Parathyroid adenoma (tissue), 2 donors: ENCODE measurements around the gene TMIE.

Source experiments
- H2AFZ ChIP-seq: fragments of 300-600 bp; sonication (generic); one replicate; pipeline ENCODE4 v1.7.0; 2017; ENCODE audit warnings: antibody characterized with exemption, mild to moderate bottlenecking
- H3K27ac ChIP-seq: fragments of 300-600 bp; sonication (generic); one replicate; pipeline ENCODE4 v1.7.0; 2017
- H3K27me3 ChIP-seq: fragments of 300-600 bp; sonication (generic); one replicate; pipeline ENCODE4 v1.7.0; 2017; ENCODE audit warnings: low read length; ENCODE audit not compliant: control insufficient read depth, insufficient read depth
- H3K36me3 ChIP-seq: fragments of 300-600 bp; sonication (generic); one replicate; pipeline ENCODE4 v1.7.0; 2017; ENCODE audit warnings: low read length; ENCODE audit not compliant: control insufficient read depth, insufficient read depth
- H3K4me1 ChIP-seq: fragments of 300-600 bp; sonication (generic); one replicate; pipeline ENCODE4 v1.7.0; 2017; ENCODE audit warnings: control low read depth
- H3K4me2 ChIP-seq: fragments of 300-600 bp; sonication (generic); one replicate; pipeline ENCODE4 v1.7.0; 2017; ENCODE audit warnings: low read length
- H3K4me3 ChIP-seq: fragments of 300-600 bp; sonication (generic); one replicate; pipeline ENCODE4 v1.7.0; 2017; ENCODE audit warnings: low read depth, low read length
- H3K79me2 ChIP-seq: fragments of 300-600 bp; sonication (generic); one replicate; pipeline ENCODE4 v1.7.0; 2017; ENCODE audit warnings: control low read depth
- H3K9ac ChIP-seq: fragments of 300-600 bp; sonication (generic); one replicate; pipeline ENCODE4 v1.7.0; 2017; ENCODE audit warnings: mild to moderate bottlenecking
- H3K9me3 ChIP-seq: fragments of 300-600 bp; sonication (generic); one replicate; pipeline ENCODE4 v1.7.0; 2017; ENCODE audit warnings: low read length; ENCODE audit not compliant: control insufficient read depth
- CTCF ChIP-seq: fragments of 300-600 bp; sonication (generic); IDR thresholded peaks from one replicate; pipeline ENCODE4 v1.7.0; 2017; ENCODE audit warnings: antibody characterized with exemption, mild to moderate bottlenecking
- donor health status: primary hyperparathyroidism.

Gene TMIE

GRCh38 chr3:46705022-46705530, 3.9 kb downstream of the TMIE start:
- Histone ChIP-seq H3K9me3 (no peaks in the 10 kb centered on the region), H3K9ac (no peak overlapping the region), H3K4me1 (no peaks in the 10 kb centered on the region), H3K4me3 (no peak overlapping the region), H3K36me3 (no peaks in the 10 kb centered on the region), H2AFZ (no peak overlapping the region), H3K27ac (no peak overlapping the region), H3K27me3 (no peaks in the 10 kb centered on the region), H3K4me2 (no peak overlapping the region), H3K79me2 (no peaks in the 10 kb centered on the region)
- peak; percentile 97 for TF ChIP-seq CTCF

GRCh38 chr3:46705751-46706552, 4.8 kb downstream of the TMIE start:
- no peaks in the 10 kb centered on the region for H3K79me2 ChIP-seq
- H3K36me3 ChIP-seq = no peaks in the 10 kb centered on the region
- H2AFZ ChIP-seq = no peak overlapping the region
- H3K9me3 ChIP-seq = no peaks in the 10 kb centered on the region
- no peak overlapping the region for H3K27ac ChIP-seq
- no peaks in the 10 kb centered on the region for H3K27me3 ChIP-seq
- H3K4me3 ChIP-seq = no peak overlapping the region
- H3K4me2 ChIP-seq = no peak overlapping the region
- no peaks in the 10 kb centered on the region for H3K4me1 ChIP-seq
- TF ChIP-seq CTCF = no peak
- H3K9ac ChIP-seq = no peak overlapping the region

- Histone ChIP-seq H3K4me3 (no peak overlapping the region), H3K4me2 (no peak overlapping the region), H3K36me3 (no peaks in the 10 kb centered on the region), H3K27ac (no peak overlapping the region), H3K27me3 (no peaks in the 10 kb centered on the region), H3K4me1 (no peaks in the 10 kb centered on the region), H3K9me3 (no peaks in the 10 kb centered on the region), H3K9ac (no peak overlapping the region), H2AFZ (no peak overlapping the region), H3K79me2 (no peaks in the 10 kb centered on the region)
- no peak for TF ChIP-seq CTCF
Observed at GRCh38 chr3:46706771-46707582, 5.8 kb downstream of the TMIE start.

- Histone ChIP-seq H3K27ac (no peak overlapping the region), H2AFZ (no peak overlapping the region), H3K4me3 (no peak overlapping the region), H3K4me2 (no peak overlapping the region), H3K4me1 (no peaks in the 10 kb centered on the region), H3K9ac (no peak overlapping the region), H3K36me3 (no peaks in the 10 kb centered on the region), H3K9me3 (no peaks in the 10 kb centered on the region), H3K27me3 (no peaks in the 10 kb centered on the region), H3K79me2 (no peaks in the 10 kb centered on the region)
- no peak for TF ChIP-seq CTCF
Observed at GRCh38 chr3:46707601-46708011, 6.4 kb downstream of the TMIE start.
